Measurements from ENCODE around the gene CX3CR1.

Gene CX3CR1

DNA sequence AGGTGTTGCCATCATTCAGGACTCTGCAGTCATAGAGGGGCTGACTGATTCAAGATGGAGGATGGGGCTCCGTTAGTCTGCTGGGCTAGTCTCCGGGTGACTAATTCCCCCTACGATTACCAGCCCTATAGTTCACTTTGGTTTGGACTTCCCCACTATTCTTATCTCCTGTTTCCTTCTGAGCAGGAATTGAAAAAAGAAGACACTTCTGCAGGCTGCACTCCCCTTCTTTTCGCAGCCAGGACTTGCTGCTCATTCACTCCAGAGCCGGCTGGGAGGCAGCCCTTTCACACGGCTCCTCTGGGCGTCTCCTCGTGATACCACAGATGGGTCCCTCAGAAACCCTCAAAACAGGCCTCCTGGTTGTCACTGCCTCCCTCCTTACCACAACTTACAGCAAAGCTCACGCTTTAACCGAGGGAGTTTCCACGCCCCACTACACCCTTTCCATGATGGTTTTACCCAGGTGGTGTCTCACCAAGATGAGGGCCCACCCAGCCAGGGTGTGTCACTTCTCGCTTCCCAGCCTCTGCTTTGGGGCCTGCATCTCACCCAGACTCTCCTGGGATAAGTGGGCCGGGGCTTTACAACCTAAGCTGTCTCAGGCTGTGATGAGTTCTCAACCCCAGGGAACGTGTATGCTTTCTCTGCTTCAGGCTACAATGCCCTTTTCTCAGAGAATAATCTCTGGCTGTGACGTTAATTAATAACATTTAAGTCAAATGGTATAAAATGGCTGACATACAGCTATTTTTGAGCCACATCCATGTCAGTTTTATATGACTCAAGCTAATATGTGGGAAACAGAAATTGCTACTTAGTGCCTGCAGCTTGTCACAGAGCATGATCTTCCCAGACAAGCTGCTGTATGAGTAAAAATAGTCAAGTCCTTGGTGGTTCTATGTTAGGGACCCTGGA, 11.9 kb downstream of the CX3CR1 start:
- Mint-ChIP-seq H3K36me3 (peaks cover 0 to 5% of the 10 kb centered on the region in 2 donors), H3K27me3 (no peaks in the 10 kb centered on the region), H3K27ac (peak overlapping the region; percentile 80), H3K4me1 (peaks cover 41 to 73% of the 10 kb centered on the region in 2 donors), H3K4me3 (no peak overlapping the region), H3K9me3 (no peaks in the 10 kb centered on the region)
- ATAC-seq (replicated peaks) (peak; percentile 74 to 82), DNase-seq (no peak)

DNA sequence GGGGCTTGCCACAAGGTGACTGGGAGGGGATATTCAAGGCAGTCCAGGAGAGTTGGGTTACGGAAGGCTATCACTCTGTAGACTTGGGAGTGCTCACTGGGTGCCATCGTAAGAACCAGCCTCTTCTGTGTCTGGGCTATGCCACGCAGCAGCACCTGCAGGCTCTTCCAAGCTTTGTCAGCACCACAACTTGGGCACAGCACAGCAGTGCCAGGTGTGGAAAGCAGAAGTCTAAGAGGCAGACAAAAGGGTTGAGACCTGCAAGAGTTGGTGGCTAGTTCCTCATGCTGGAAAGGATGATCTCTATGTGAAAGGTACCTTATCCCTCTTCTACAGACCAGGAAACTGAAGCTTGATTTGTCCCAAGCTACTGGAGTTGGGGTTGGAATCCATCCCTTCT, 15.8 kb downstream of the CX3CR1 start:
- Mint-ChIP-seq H3K36me3 (peaks cover 0 to 5% of the 10 kb centered on the region in 2 donors), H3K4me3 (no peak overlapping the region), H3K9me3 (no peaks in the 10 kb centered on the region), H3K27ac (peak overlapping the region; percentile 27), H3K27me3 (no peaks in the 10 kb centered on the region), H3K4me1 (peaks cover 41 to 64% of the 10 kb centered on the region in 2 donors)
- ATAC-seq (replicated peaks) (peak; percentile 44 to 64), DNase-seq (no peak)

DNA sequence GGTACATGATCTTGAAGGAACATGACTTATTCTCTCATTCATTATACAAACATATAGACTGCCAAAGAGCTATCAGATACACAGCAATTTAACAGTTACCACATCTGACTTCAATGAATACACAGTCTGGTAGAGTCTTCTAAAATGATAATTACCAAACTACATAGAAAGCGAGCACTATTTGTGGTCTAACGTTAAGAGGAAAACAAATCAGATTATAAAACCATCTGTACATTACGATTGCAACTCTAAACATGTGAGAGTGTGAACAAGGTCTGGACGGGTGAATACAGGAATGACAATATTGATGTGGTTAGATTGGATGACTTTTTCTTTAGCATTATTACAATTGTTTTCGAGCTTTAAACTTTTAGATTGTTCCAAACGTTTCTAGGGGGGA, 16.3 kb downstream of the CX3CR1 start:
- no peaks in the 10 kb centered on the region for H3K9me3 Mint-ChIP-seq
- H3K36me3 Mint-ChIP-seq, result peaks cover 0 to 5% of the 10 kb centered on the region in 2 donors
- H3K4me1 Mint-ChIP-seq, result peaks cover 45 to 67% of the 10 kb centered on the region in 2 donors
- no peaks in the 10 kb centered on the region for H3K27me3 Mint-ChIP-seq
- DNase-seq, result no peak
- H3K27ac Mint-ChIP-seq, result no peak overlapping the region
- no peak for ATAC-seq (replicated peaks)
- no peak overlapping the region for H3K4me3 Mint-ChIP-seq

DNA sequence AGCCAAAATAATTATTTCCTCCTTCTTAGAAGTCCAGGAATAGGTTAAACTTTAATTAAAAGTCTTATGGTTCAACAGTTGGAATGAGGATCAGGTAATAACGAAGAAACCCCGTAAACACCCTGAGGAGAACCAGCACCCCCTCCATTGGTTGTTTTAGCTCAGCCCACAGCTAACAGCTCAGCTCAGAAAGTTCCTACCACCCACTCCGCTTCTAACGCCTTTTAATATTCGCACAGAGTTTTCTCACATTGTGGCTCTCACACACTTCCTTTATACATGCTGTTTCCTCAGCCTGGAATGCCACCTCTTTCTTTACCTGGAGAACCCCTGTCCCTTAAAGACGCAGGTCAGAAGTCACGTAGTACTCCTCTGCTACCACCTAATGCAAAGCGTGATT, 17.0 kb downstream of the CX3CR1 start:
- Mint-ChIP-seq H3K4me1 (peaks cover 43 to 71% of the 10 kb centered on the region in 2 donors), H3K36me3 (peaks cover 0 to 5% of the 10 kb centered on the region in 2 donors), H3K9me3 (no peaks in the 10 kb centered on the region), H3K27ac (no peak overlapping the region), H3K27me3 (no peaks in the 10 kb centered on the region), H3K4me3 (no peak overlapping the region)
- ATAC-seq (replicated peaks), result no peak
- DNase-seq, result no peak

DNA sequence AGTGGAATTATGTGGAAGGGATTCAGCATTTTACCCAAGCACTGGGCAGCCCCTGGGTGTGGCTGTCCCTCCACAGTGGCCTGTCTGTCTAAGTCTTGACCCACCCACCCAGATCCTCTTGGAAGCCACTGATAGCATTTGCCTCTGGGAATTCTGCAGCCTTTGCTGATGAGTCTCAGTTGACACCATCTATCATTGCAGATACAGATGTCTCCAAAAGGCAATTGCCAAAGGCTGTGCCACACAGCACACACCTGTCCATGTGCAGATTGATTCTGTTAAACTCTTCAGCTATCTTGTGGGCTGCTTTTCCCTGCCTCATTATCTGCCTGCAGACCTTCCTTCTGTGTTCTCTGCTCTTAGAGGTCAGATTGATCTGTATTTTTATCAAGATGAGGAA, 18.1 kb downstream of the CX3CR1 start:
- no peaks in the 10 kb centered on the region for H3K9me3 Mint-ChIP-seq
- peaks cover 0 to 13% of the 10 kb centered on the region in 2 donors for H3K36me3 Mint-ChIP-seq
- H3K27me3 Mint-ChIP-seq, result no peaks in the 10 kb centered on the region
- no peak overlapping the region for H3K27ac Mint-ChIP-seq
- peaks cover 47 to 72% of the 10 kb centered on the region in 2 donors for H3K4me1 Mint-ChIP-seq
- DNase-seq, result no peak
- no peak for ATAC-seq (replicated peaks)
- no peak overlapping the region for H3K4me3 Mint-ChIP-seq

DNA sequence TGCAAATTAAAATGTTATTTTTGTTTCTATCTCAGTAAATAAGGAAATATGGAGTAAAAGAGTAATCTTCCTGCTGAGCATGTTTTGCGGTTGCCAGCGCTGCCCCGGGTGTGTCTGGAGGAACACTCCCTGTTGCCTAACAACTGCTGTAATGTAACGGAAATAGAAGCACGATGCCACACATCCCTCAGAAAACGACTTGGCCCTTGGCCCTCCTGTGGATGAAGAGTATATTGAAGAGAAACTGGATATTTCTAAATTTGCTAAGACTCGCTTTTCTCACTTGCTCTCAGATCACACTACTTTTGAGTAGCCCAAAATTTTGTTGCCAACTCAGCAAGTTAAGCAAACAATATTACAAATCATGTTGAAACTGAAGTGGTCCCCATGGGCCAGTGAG, 18.9 kb downstream of the CX3CR1 start:
- no peaks in the 10 kb centered on the region for H3K9me3 Mint-ChIP-seq
- peak overlapping the region; percentile 89 for H3K27ac Mint-ChIP-seq
- H3K4me1 Mint-ChIP-seq, result peaks cover 49 to 80% of the 10 kb centered on the region in 2 donors
- DNase-seq (peak; percentile 34), ATAC-seq (replicated peaks) (peak; percentile 69 to 72)
- peaks cover 0 to 13% of the 10 kb centered on the region in 2 donors for H3K36me3 Mint-ChIP-seq
- H3K27me3 Mint-ChIP-seq, result no peaks in the 10 kb centered on the region
- peak overlapping the region; percentile 36 to 53 for H3K4me3 Mint-ChIP-seq

DNA sequence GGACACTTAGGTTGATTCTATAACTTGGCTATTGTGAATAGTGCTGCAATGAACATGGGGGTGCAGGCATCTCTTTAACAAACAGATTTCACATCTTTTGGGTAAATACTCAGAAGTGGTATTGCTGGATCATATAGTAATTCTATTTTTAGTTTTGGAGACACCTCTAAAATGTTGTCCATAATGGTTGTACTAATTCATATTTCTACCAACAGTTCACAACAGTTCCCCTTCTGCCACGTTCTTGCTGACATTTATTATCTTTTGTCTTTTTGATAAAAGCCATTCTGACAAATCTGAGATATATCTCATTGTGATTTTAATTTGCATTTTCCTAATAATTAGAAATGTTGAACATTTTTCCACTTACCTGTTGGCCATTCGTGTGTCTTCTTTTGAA, 19.5 kb downstream of the CX3CR1 start:
- H3K36me3 Mint-ChIP-seq, result peaks cover 0 to 8% of the 10 kb centered on the region in 2 donors
- no peak overlapping the region for H3K4me3 Mint-ChIP-seq
- ATAC-seq (replicated peaks), result no peak
- no peak overlapping the region for H3K27ac Mint-ChIP-seq
- no peaks in the 10 kb centered on the region for H3K9me3 Mint-ChIP-seq
- DNase-seq, result no peak
- H3K27me3 Mint-ChIP-seq, result no peaks in the 10 kb centered on the region
- peaks cover 54 to 84% of the 10 kb centered on the region in 2 donors for H3K4me1 Mint-ChIP-seq

DNA sequence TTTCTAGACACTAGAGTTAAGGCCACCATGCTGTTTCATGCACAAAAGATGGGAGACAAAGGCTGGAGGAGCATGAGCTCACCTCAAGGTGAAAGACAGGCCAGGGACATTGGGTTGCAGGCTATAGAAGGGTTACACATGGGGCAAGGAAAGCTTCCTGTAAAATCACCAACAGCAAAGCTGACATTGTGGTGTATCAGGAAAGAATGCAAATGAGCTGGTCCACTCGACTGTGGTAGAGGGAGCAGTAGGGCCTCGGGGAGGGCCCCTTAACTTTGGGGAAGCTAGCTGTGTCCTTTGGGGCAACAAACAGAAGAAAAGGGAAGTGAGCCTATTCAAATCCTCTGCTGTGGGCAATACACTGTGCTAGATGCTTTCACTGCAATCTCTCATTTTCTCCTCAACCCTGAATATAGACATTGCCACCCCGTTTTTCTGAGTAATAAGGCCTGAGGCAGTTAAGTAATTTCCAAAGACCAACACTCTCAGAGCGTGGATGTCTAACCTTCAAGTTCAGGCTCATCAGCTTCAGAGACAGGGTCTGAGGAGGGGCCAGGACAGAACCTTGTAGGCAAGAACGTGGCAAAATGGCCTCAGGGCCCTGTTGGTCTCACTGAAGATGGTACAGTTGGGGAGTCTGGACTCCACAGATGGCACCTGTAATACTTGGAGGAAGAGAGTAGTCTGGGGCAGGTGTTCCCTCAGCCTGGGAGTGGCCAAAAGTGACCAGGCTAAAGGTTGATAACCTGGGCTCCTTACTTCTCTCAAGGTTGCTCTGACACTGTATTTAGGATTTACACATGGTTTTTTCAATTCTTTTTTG, 24.1 kb downstream of the CX3CR1 start:
- Mint-ChIP-seq H3K9me3 (no peaks in the 10 kb centered on the region), H3K4me3 (peak overlapping the region; percentile 56 to 70), H3K4me1 (peaks cover 67 to 92% of the 10 kb centered on the region in 2 donors), H3K27me3 (no peaks in the 10 kb centered on the region), H3K36me3 (peaks cover 3 to 14% of the 10 kb centered on the region in 2 donors), H3K27ac (peak overlapping the region; percentile 98)
- DNase-seq (peak; percentile 86), ATAC-seq (replicated peaks) (peak; percentile 94 to 96)

DNA sequence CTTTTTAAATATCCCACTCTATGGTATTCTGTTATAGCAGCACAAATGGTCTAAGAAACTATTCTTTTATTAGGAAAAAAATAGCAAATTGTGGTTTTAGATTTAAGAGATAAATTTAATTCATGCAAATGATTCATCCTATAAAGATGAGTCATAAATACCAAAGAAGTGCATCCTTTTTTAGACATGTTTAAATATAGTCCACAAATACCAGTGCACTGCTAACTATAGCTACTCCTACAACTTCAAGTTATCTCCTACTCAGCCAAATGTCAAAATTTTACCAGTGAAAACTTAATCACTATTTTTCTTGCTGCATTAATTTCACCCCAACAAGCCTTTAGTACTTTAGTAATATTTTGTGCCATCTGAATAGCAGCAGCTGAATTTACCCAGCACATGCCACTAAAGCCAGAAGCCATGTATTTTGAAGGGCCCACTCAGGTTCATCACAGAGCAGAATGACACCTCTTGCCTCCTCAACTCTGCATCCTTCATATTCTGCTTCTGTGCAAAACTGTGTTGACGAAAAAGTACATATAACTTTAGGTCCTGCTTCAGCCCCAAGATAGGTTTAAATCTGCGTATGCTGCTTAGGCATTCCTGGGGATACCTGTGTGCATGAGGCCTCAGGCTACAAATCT, 24.9 kb downstream of the CX3CR1 start:
- no peaks in the 10 kb centered on the region for H3K9me3 Mint-ChIP-seq

DNA sequence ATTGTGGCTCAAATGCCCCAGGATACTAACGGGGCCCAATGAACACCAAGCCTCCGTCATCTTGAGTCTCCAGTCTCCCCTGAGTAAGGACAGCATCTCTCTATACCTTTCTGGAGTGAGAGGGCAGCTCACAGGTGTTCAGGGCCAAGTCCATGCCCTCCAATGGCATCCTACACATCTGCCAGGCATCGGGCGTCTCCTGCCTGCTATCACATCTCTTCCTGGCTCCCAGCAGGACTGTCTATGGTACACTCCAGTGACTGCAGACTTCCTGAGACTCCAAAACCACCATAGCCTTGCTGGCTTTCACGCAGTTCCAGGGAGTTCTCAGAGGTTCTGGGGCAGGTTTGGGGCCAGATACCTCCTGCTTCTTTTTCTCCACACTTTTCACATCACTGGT, 28.3 kb downstream of the CX3CR1 start:
- Mint-ChIP-seq H3K27me3 (no peaks in the 10 kb centered on the region), H3K9me3 (no peaks in the 10 kb centered on the region), H3K4me3 (no peak overlapping the region), H3K4me1 (peaks cover 56 to 72% of the 10 kb centered on the region in 2 donors), H3K27ac (peak overlapping the region; percentile 82), H3K36me3 (peaks cover 6 to 7% of the 10 kb centered on the region in 2 donors)
- no peak for DNase-seq
- no peak for ATAC-seq (replicated peaks)

More for the DNA sequence above, 24.9 kb downstream of the CX3CR1 start:
- ATAC-seq (replicated peaks) (peak; percentile 42 to 54), DNase-seq (no peak)
- Mint-ChIP-seq H3K4me1 (peaks cover 71 to 94% of the 10 kb centered on the region in 2 donors), H3K4me3 (peak overlapping the region; percentile 46 to 70), H3K27me3 (no peaks in the 10 kb centered on the region), H3K27ac (peak overlapping the region; percentile 98), H3K36me3 (peaks cover 3 to 14% of the 10 kb centered on the region in 2 donors)

DNA sequence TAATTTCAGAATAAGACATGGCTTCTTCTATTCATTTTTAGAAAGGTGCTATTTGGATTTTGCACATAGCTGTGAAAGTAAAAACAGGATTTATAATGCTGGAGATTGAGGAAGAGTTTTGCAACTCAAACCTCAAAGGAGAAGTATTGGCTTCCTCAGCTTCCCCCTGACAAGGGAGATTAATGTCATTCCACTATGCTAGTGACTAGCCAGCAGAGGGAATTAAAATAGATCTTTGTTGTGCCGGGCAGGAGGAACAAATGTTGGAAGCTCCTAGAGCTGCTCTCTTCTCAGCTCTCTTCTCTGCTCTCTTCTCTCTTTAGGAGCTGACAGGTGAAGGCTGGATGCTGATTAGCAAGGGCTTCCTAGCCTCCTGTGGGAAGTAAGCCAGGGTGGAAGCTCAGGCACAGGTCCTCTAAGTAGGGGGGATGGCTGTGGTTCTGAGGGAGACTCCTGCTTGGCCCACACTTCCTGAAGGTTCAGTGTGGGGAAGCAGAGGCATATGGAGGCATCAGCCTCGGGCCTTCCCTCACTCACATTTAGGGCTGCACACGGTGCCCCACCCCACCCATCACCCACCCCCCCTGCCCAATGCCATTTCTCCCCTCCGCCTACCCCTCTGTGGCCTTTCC, 29.6 kb downstream of the CX3CR1 start:
- no peaks in the 10 kb centered on the region for H3K9me3 Mint-ChIP-seq
- H3K4me3 Mint-ChIP-seq, result peak overlapping the region in 1 of 2 donors; percentile 7
- H3K4me1 Mint-ChIP-seq, result peaks cover 48 to 58% of the 10 kb centered on the region in 2 donors
- no peak for DNase-seq
- H3K27me3 Mint-ChIP-seq, result no peaks in the 10 kb centered on the region
- H3K36me3 Mint-ChIP-seq, result peaks cover 6 to 7% of the 10 kb centered on the region in 2 donors
- peak; percentile 35 to 46 for ATAC-seq (replicated peaks)
- H3K27ac Mint-ChIP-seq, result peak overlapping the region; percentile 82

DNA sequence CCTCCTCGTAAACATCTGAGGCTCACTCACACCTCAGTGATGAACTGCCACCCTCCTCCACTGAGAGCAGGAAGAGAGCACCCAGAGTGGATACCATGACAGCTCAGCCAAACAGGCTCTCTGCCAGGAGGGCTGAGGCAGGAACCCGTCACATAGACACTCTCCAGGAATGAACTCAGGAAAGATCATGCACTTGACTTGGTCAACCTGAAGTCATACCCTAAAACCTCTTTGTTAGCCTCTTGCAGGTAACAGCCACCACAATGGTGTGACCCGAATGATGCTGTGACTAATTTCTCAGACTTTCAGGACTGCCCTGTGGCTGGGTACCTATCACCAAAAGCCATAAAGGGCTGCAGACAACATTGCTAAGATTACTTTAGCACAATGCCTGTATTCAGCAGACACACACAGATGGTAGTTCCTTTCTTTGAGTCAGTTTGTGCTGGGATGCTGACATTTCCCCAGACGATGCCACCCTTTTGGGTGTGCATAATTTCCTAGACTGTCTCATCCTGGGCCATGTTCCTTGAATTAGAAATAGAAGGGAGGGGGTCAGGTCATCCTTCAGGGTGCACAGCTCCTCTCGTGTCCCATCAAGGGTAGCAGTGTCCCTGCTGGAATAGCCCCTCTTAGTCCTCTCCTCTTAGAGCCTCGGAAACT, 30.3 kb downstream of the CX3CR1 start:
- ATAC-seq (replicated peaks) (peak; percentile 62 to 68), DNase-seq (no peak)
- Mint-ChIP-seq H3K36me3 (peaks cover 6 to 7% of the 10 kb centered on the region in 2 donors), H3K9me3 (no peaks in the 10 kb centered on the region), H3K27ac (peak overlapping the region; percentile 57), H3K4me1 (peaks cover 43 to 52% of the 10 kb centered on the region in 2 donors), H3K4me3 (peak overlapping the region in 1 of 2 donors; percentile 7), H3K27me3 (no peaks in the 10 kb centered on the region)

DNA sequence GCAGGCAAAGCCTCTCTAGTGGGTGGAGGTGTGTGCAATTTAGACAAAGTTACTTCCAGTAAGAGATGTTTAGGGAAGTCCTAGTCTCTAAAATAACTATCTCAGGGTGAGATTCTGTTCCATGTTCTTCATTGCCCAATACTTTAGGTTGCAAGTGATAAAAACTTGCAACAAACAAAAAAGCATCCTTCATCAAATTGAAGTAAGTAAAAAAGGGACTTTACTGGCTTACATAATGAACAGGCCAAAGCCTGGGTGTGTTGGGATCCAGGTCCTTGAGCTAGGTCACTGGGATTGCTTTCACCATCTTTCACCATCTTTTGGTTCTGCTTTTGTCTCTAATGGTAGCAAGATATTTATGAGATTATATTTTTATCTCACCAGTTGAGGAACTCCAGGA, 38.3 kb downstream of the CX3CR1 start:
- no peak overlapping the region for H3K4me3 Mint-ChIP-seq
- no peaks in the 10 kb centered on the region for H3K36me3 Mint-ChIP-seq
- peaks cover 0 to 4% of the 10 kb centered on the region in 2 donors for H3K9me3 Mint-ChIP-seq
- H3K27me3 Mint-ChIP-seq, result no peaks in the 10 kb centered on the region
- no peak overlapping the region for H3K27ac Mint-ChIP-seq
- H3K4me1 Mint-ChIP-seq, result peaks cover 2 to 6% of the 10 kb centered on the region in 2 donors
- no peak for ATAC-seq (replicated peaks)
- DNase-seq, result no peak
